ENCODE results near the gene U2AF2.

- TF ChIP-seq CTCF (IDR thresholded peaks at IDR 0.05) (no peak), POLR2A (IDR thresholded peaks at IDR 0.05) (peak; percentile 30 to 48)
Measured at GRCh38 chr19:55642153-55643002, 12.5 kb upstream of the U2AF2 start.
